Ovary (tissue), 9 donors: ENCODE results near the gene CRMP1. TPM values are rescaled to one million over a fixed set of nuclear protein-coding genes. Genes with fewer than 3 reads are reported as not detected.

Source experiments
- DNase-seq, 5 donors: peaks; one replicate each; pipeline ENCODE4 v3.0.0-alpha.2; 2019 to 2020
- H3K27ac ChIP-seq, 2 donors: fragments of 200-600 bp; one replicate each; pipeline versions ENCODE4 v1.5.1 to v1.8.0; 2019 to 2022
- H3K27me3 ChIP-seq: fragments of 200-600 bp; one replicate; pipeline ENCODE4 v1.8.0; 2022
- H3K36me3 ChIP-seq: fragments of 200-600 bp; sonication (generic); one replicate; pipeline ENCODE4 v1.5.1; 2019
- H3K4me1 ChIP-seq: one replicate; pipeline ENCODE4 v1.8.1; 2013; ENCODE audit warnings: mild to moderate bottlenecking, moderate library complexity; ENCODE audit not compliant: insufficient read depth
- H3K4me3 ChIP-seq: fragments of 200-600 bp; sonication (generic); one replicate; pipeline ENCODE4 v1.5.1; 2017
- H3K9me3 ChIP-seq, 2 donors: fragments of 200-600 bp in 1 of 2; sonication (generic) in 1 of 2; one replicate each; pipeline versions ENCODE4 v1.5.1 to v1.8.1; 2013 to 2019; ENCODE audit warnings: mild to moderate bottlenecking in 1 of 2, moderate library complexity in 1 of 2
- EP300 ChIP-seq: sonication (generic); formaldehyde crosslinking; IDR thresholded peaks from one replicate; pipeline ENCODE4 v1.6.1; 2017; ENCODE audit warnings: antibody characterized with exemption
- POLR2A ChIP-seq: fragments of 450-650 bp; IDR thresholded peaks from one replicate; pipeline ENCODE4 v1.6.1; 2017; ENCODE audit warnings: antibody characterized with exemption, mild to moderate bottlenecking, moderate library complexity
- WGBS, 3 donors: extraction: QIAGEN DNeasy Blood & Tissue Kit in 1 of 3; methylation state at CpG; one replicate each; pipeline versions ENCODE4 v1.1.5 to v1.1.7; 2013 to 2017; 5-methylcytosine and 5-hydroxymethylcytosine counted together
- intact Hi-C, 4 donors: fragments of 100-400 bp; cut with DNase I; formaldehyde crosslinking; loops; one replicate each; pipeline versions ENCODE4 v1.11.0 to v1.15.1; 2022 to 2023
- polyA plus RNA-seq, 2 donors: library from polyadenylated mRNA; stranded (reverse); fragments of 200-250 nt in 1 of 2; fragments of 350-450 nt in 1 of 2; fragmentation: Illumina TruSeq in 1 of 2; extraction: RNeasy Lipid Tissue Mini Kit (QIAGEN cat#74804) in 1 of 2; gene quantifications; one replicate each; pipeline ENCODE4 v1.2.3, GENCODE V29; 2013 to 2014
- total RNA-seq, 7 donors: library from RNA; depleted of rRNA in 2 of 7; stranded (reverse); fragments of >200 nt in 2 of 7; fragmentation: NEBNext Ultra II Directional in 3 of 7; extraction: Animal tissue kit (Norgen Biotek cat#: 25700) in 3 of 7; gene quantifications; one replicate each; pipeline versions ENCODE4 v1.1.0 to v1.2.4, GENCODE V29; 2016 to 2023
- TF ChIP-seq, protein P1 (sequence below), 3 donors: fragments of 450-650 bp in 2 of 3; fragments of 200-600 bp in 1 of 3; IDR thresholded peaks; one replicate each; pipeline versions ENCODE4 v1.5.1 to v1.8.0; 2016 to 2022; ENCODE audit warnings: antibody characterized with exemption in 3 of 3, mild to moderate bottlenecking in 1 of 3
- donor health status: DM: no; HTN: no; CAD: no; lungs with moderate emphysema.
- donor health status: DM: no; HTN: no; CAD: no.
- donor health status: Bipolar disorder and iron deficiency.
- donor health status: DM: yes; HTN: yes; CAD: no.
- donor health status: DM: no; HTN: no; CAD: no.
- donor health status: DM: yes; HTN: yes; CAD: no.

The CRMP1 gene
- total and polyA plus RNA-seq, 9 donors, result 1.2 to 5.5 (median 4.2) TPM

DNA sequence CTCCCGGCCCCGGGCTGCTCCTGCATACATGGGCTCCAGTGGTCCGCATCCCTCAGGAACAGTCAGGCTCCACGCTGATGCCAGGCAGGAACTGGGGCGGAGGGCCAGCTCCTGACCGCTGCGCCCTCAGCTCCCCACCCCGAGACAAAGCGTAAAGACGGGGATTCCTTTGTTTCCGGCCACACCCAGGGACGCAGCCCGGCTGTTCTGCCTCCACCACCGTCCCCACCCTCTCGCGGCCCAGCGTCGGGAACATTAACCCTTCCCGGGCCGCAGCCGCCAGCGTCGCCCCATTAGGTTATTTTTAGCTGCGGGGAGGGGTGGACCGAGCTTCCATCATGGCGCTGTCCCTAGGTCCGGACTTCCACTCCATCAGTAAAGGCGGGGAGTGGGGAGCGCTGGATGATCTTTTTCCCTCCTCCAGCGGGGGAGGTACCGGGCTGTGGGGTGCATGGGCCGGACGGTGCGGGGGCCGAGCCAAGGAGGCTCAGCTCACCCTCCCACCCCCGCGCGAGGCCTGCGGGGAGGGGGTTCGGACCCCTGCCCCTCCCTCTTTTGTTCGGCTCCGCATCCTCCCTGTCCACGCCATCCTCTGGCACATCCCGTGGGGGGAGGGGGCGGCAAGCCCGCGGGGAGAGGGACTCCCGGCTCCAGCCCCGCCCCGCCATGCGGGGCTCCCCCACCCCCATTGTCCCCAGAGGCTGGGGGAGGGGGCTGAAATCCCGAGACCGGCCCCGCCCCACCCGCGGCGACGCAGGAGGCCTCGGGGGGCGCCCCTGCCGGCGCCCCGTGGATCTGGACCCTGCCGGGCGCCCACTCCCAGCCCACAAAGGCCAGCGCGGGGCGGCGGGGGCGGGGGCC, 5.3 kb downstream of the CRMP1 start:
- no peak for TF ChIP-seq EP300
- TF ChIP-seq, protein P1, sequence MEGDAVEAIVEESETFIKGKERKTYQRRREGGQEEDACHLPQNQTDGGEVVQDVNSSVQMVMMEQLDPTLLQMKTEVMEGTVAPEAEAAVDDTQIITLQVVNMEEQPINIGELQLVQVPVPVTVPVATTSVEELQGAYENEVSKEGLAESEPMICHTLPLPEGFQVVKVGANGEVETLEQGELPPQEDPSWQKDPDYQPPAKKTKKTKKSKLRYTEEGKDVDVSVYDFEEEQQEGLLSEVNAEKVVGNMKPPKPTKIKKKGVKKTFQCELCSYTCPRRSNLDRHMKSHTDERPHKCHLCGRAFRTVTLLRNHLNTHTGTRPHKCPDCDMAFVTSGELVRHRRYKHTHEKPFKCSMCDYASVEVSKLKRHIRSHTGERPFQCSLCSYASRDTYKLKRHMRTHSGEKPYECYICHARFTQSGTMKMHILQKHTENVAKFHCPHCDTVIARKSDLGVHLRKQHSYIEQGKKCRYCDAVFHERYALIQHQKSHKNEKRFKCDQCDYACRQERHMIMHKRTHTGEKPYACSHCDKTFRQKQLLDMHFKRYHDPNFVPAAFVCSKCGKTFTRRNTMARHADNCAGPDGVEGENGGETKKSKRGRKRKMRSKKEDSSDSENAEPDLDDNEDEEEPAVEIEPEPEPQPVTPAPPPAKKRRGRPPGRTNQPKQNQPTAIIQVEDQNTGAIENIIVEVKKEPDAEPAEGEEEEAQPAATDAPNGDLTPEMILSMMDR (IDR thresholded peaks at IDR 0.05), result no peak
- TF ChIP-seq POLR2A, result no peak
- peaks cover 5% of the 10 kb centered on the region for H3K27me3 ChIP-seq
- peak overlapping the region; percentile 50 for H3K4me3 ChIP-seq
- peaks cover 4% of the 10 kb centered on the region for H3K4me1 ChIP-seq
- DNase-seq, result peak in 1 of 5 donors; percentile 45
- H3K36me3 ChIP-seq, result no peaks in the 10 kb centered on the region
- intact Hi-C loops, result no loop called here
- 0 to 1% (median 1%) methylated on average over 20 to 69 of the region's 70 CpGs for WGBS, 3 donors
- no peak overlapping the region for H3K27ac ChIP-seq
- no peaks in the 10 kb centered on the region for H3K9me3 ChIP-seq

DNA sequence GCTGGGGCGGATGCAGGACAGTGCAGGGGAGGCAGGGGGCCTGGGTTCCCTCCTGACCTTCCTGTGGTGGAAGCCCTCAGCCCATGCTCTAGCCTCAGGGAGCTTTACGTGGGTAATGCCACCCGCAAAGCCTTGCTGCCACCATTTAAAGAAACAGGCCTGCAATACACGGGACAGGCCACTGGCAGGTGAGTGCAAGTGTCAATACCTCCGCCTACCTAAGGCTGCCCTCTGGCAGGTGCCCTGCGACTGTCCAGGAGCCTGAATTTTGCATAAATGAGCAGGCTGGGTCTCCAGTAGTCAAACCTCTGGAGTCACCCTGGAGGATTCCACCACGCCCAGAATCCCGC, 5.9 kb downstream of the CRMP1 start:
- Histone ChIP-seq H3K9me3 (no peaks in the 10 kb centered on the region), H3K27me3 (peaks cover 5% of the 10 kb centered on the region), H3K36me3 (no peaks in the 10 kb centered on the region), H3K4me3 (peak overlapping the region; percentile 50), H3K27ac (no peak overlapping the region), H3K4me1 (peaks cover 4% of the 10 kb centered on the region)
- TF ChIP-seq POLR2A (no peak), EP300 (no peak)
- TF ChIP-seq, protein P1 (IDR thresholded peaks at IDR 0.05), result no peak
- no peak for DNase-seq
- intact Hi-C loops, result no loop called here
- 36 to 52% (median 44%) methylated on average over 8 of the region's 8 CpGs for WGBS, 3 donors

DNA sequence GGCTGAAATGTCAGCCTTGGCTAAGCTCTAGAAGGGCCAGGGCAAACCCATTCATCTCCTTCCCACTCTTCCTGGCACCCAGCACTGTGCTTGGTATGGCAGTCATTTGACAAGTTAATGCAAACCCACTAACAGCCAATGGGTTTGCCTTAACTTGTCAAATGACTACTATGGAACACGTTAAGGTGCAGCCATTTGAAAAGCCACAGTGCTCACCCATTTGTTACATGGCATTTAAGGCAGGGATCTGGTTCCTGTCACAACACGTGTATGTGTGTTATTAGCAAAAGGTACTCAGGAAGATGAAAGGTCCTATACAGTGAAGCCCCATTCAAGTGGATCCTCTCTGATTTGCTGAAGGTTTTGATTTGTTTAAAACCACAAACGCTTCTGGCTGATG, 7.2 kb downstream of the CRMP1 start:
- Histone ChIP-seq H3K36me3 (no peaks in the 10 kb centered on the region), H3K9me3 (no peaks in the 10 kb centered on the region), H3K27me3 (peaks cover 5% of the 10 kb centered on the region), H3K4me3 (no peak overlapping the region), H3K4me1 (peaks cover 4% of the 10 kb centered on the region), H3K27ac (no peak overlapping the region)
- TF ChIP-seq EP300, result no peak
- WGBS, 3 donors, result 63 to 73% (median 71%) methylated on average over 3 of the region's 3 CpGs
- no peak for DNase-seq
- intact Hi-C loops, result no loop called here

DNA sequence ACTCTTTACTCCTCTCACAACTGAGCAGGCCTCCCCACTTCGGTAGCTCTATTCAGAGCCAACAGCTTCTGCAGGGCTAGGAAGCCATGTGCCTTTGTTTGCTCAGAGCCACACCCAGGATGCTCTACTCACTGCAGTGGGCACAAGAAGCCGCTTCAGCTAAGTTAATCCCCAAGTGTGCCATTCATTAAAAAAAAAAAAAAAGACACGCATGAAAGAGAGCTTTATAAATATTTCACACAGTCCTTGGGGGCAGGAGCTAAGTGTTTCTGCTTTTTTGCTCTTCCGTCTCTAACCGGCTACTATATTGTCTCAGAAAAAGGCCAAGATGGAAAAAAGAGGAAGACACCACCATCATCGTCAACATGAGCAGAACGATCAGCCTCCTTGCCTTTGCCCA, 8.1 kb downstream of the CRMP1 start:
- 84 to 88% (median 87%) methylated on average over 7 of the region's 7 CpGs for WGBS, 3 donors
- no peaks in the 10 kb centered on the region for H3K27me3 ChIP-seq

DNA sequence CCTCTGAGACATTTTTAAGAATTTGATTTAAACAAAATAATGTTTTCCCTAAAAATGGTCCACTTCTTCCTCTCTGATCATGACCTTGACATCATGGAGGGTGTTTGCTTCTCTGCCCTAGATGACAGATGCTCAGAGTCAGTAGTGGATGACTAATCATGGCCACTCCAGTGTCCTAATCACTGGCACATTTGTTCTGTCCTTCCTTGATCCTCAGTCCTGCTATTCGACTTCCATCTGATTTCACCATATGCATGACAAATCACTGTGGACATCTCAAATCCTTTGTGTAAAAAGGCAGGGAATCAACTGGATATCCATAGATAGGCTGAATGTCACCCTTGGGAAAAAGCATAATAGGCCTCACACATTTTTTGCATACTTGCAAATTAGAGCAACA, 9.0 kb downstream of the CRMP1 start:
- no peaks in the 10 kb centered on the region for H3K27me3 ChIP-seq
- TF ChIP-seq, protein P1 (IDR thresholded peaks at IDR 0.05), result no peak
- TF ChIP-seq POLR2A (no peak), EP300 (no peak)

More for the DNA sequence above, 8.1 kb downstream of the CRMP1 start:
- H3K36me3 ChIP-seq, result no peaks in the 10 kb centered on the region
- H3K27ac ChIP-seq, result no peak overlapping the region
- no peak for DNase-seq
- H3K4me3 ChIP-seq, result no peak overlapping the region
- TF ChIP-seq EP300 (no peak), POLR2A (no peak)
- TF ChIP-seq, protein P1 (IDR thresholded peaks at IDR 0.05), result no peak
- no peaks in the 10 kb centered on the region for H3K9me3 ChIP-seq
- intact Hi-C loops, result no loop called here
- peaks cover 4% of the 10 kb centered on the region for H3K4me1 ChIP-seq

More for the DNA sequence above, 9.0 kb downstream of the CRMP1 start:
- DNase-seq, result no peak
- H3K27ac ChIP-seq, result no peak overlapping the region
- WGBS, 3 donors, result 60 to 79% (median 71%) methylated on average over 1 of the region's 1 CpG
- H3K36me3 ChIP-seq, result no peaks in the 10 kb centered on the region
- intact Hi-C loops, result no loop called here
- H3K4me3 ChIP-seq, result no peak overlapping the region
- no peaks in the 10 kb centered on the region for H3K9me3 ChIP-seq
- H3K4me1 ChIP-seq, result peaks cover 4% of the 10 kb centered on the region
